Peyer's patch (tissue), 4 donors: ENCODE data around the gene VMO1. TPM values are rescaled to one million over a fixed set of nuclear protein-coding genes. Genes with fewer than 3 reads are reported as not detected.
"Not testable (repeated sequence)": the region's sequence is repeated elsewhere in the genome, so short reads cannot be mapped to it uniquely, and the experiment has no call there.

Experiments
- DNase-seq, 3 donors: peaks; one replicate each; pipeline ENCODE4 v3.0.0-alpha.2; 2017 to 2019
- H3K27ac ChIP-seq, 4 donors: fragments of 200-600 bp; sonication (generic); one replicate each; pipeline ENCODE4 v1.5.1; 2016 to 2019
- H3K27me3 ChIP-seq, 2 donors: fragments of 200-600 bp; sonication (generic); one replicate each; pipeline ENCODE4 v1.5.1; 2019
- H3K36me3 ChIP-seq, 3 donors: fragments of 200-600 bp; sonication (generic); one replicate each; pipeline ENCODE4 v1.5.1; 2016 to 2019
- H3K4me1 ChIP-seq, 4 donors: fragments of 200-600 bp; sonication (generic); one replicate each; pipeline ENCODE4 v1.5.1; 2016 to 2019
- H3K4me3 ChIP-seq, 4 donors: fragments of 200-600 bp; sonication (generic); 1 replicate in 3 of 4; 2 replicates in 1 of 4; pipeline ENCODE4 v1.5.1; 2016 to 2019; ENCODE audit warnings: mild to moderate bottlenecking in 1 of 4
- H3K9me3 ChIP-seq, 4 donors: fragments of 200-600 bp; sonication (generic); one replicate each; pipeline ENCODE4 v1.5.1; 2016 to 2019; ENCODE audit warnings: mild to moderate bottlenecking in 1 of 4
- POLR2A ChIP-seq, 2 donors: fragments of 450-650 bp; IDR thresholded peaks; one replicate each; pipeline ENCODE4 v1.5.1; 2017; ENCODE audit warnings: antibody characterized with exemption in 2 of 2, mild to moderate bottlenecking in 2 of 2, moderate library complexity in 2 of 2
- total RNA-seq, 4 donors: library from RNA; depleted of rRNA; stranded (reverse); fragments of >200 nt; gene quantifications; one replicate each; pipeline ENCODE4 v1.1.0, GENCODE V29; 2016
- TF ChIP-seq, protein P1 (sequence below), 6 experiments: fragments of 450-650 bp in 4 of 6; fragments of 200-600 bp in 2 of 6; sonication (generic) in 1 of 6; IDR thresholded peaks; one replicate each; pipeline ENCODE4 v1.5.1; 2017 to 2019; ENCODE audit warnings: antibody characterized with exemption in 6 of 6, mild to moderate bottlenecking in 3 of 6, moderate library complexity in 1 of 6

Gene VMO1, protein sequence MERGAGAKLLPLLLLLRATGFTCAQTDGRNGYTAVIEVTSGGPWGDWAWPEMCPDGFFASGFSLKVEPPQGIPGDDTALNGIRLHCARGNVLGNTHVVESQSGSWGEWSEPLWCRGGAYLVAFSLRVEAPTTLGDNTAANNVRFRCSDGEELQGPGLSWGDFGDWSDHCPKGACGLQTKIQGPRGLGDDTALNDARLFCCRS
- 1 to 10 TPM in 1 of 4 donors, not detected in 3; 3.8 TPM for total RNA-seq

DNA sequence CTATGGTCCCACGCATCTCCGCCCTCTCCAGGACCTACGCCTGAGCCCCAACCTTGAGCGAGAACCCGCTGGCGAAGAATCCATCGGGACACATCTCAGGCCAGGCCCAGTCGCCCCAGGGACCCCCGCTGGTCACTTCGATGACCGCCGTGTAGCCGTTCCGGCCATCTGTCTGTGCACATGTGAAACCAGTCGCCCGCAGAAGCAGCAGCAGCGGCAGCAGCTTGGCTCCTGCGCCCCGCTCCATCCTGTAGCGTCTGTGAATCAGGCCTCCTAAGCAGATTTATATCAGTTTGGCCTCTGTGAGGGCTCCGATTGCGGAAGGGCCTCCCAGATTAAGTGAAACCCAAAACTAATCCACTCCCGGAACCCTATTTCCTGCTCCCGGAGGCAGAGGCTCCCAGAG, at the start of gene VMO1:
Gene VMO1 (minus strand): TSS at position 259 of the 406 bp plus-strand sequence. CDS start 12 bp downstream, at position 247.
- TF ChIP-seq POLR2A (IDR thresholded peaks at IDR 0.05) = no peak
- TF ChIP-seq, protein P1, sequence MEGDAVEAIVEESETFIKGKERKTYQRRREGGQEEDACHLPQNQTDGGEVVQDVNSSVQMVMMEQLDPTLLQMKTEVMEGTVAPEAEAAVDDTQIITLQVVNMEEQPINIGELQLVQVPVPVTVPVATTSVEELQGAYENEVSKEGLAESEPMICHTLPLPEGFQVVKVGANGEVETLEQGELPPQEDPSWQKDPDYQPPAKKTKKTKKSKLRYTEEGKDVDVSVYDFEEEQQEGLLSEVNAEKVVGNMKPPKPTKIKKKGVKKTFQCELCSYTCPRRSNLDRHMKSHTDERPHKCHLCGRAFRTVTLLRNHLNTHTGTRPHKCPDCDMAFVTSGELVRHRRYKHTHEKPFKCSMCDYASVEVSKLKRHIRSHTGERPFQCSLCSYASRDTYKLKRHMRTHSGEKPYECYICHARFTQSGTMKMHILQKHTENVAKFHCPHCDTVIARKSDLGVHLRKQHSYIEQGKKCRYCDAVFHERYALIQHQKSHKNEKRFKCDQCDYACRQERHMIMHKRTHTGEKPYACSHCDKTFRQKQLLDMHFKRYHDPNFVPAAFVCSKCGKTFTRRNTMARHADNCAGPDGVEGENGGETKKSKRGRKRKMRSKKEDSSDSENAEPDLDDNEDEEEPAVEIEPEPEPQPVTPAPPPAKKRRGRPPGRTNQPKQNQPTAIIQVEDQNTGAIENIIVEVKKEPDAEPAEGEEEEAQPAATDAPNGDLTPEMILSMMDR (IDR thresholded peaks at IDR 0.05) = no peak
- peaks cover 0 to 40% (median 7%) of the 10 kb centered on the region in 4 donors for H3K4me1 ChIP-seq
- H3K9me3 ChIP-seq = no peaks in the 10 kb centered on the region
- no peak within 1 kb of the TSS for H3K27ac ChIP-seq
- H3K4me3 ChIP-seq = peak within 1 kb of the TSS in 3 of 4 donors; percentile 6 to 25 (median 23)
- H3K27me3 ChIP-seq = no peaks in the 10 kb centered on the region
- no peak for DNase-seq
- no peaks in the 10 kb centered on the region for H3K36me3 ChIP-seq

DNA sequence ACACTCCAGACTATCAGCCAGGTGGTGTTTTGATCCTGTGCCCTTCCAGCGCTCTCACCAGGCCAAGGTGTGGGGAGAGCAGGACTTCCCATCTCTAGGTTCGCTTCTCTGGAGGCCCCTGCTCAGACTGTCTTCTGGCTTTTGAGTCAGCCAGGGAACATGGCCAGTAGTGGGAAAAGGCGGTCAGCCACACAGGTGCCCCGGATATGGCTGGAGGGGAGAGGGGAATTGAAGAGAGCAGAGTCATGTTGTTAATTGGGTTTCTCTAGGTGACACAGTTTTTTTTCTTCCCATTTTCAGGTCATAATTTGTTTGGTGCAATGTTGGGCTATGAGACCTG, 48.5 kb upstream of the VMO1 start:
- Histone ChIP-seq H3K4me3 (peak overlapping the region in 3 of 4 donors; percentile 76 to 99 (median 98)), H3K4me1 (peaks cover 4 to 31% (median 10%) of the 10 kb centered on the region in 4 donors), H3K27me3 (no peaks in the 10 kb centered on the region), H3K9me3 (no peaks in the 10 kb centered on the region), H3K36me3 (peaks cover 0 to 5% (median 0%) of the 10 kb centered on the region in 3 donors), H3K27ac (peak overlapping the region; percentile 91 to 98 (median 96))
- no peak for DNase-seq
- TF ChIP-seq, protein P1 (IDR thresholded peaks at IDR 0.05) = no peak
- TF ChIP-seq POLR2A (IDR thresholded peaks at IDR 0.05) = no peak

DNA sequence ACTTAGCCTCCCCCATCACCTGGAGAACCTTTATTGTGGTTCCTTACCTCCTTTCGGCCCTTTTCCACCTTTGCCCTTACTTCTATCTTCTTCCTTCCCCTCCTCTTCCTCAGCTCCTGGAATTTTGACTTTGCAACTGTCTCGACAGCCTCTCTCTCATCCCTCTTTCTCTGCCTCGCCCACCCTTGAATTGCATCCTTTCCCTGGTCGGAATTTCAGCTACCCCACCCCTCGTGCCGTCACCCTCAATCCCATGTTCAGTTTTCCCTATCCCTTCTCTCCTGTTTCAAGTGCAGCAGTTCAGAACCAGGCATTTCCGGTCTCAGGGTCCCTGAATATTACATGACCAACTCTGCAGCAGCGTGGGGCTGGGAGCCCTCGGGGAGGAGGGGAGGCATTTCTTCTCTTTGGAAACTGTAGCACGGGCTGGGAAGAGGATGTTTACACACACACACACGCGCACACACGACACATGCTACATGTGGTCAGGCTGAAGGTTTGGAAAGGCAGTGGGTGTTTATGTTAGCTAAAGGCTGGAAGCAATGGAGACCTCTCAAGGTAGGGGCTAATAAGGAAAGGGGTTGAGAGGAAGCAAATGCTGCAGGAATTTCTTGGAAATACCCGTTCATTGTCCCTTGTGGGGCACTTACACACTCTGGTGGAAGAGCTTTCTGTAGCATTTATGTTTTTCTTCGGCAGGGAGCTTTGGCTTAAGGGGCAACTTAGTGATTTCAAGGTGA, 47.9 kb upstream of the VMO1 start:
- peaks cover 4 to 31% (median 10%) of the 10 kb centered on the region in 4 donors for H3K4me1 ChIP-seq
- no peak for TF ChIP-seq POLR2A (IDR thresholded peaks at IDR 0.05)
- TF ChIP-seq, protein P1 (IDR thresholded peaks at IDR 0.05) = no peak
- H3K4me3 ChIP-seq = peak overlapping the region; percentile 76 to 99 (median 98)
- DNase-seq = peak; percentile 37 to 57 (median 56)
- H3K27me3 ChIP-seq = no peaks in the 10 kb centered on the region
- H3K27ac ChIP-seq = peak overlapping the region; percentile 91 to 98 (median 96)
- no peaks in the 10 kb centered on the region for H3K9me3 ChIP-seq
- peaks cover 0 to 5% (median 0%) of the 10 kb centered on the region in 3 donors for H3K36me3 ChIP-seq

DNA sequence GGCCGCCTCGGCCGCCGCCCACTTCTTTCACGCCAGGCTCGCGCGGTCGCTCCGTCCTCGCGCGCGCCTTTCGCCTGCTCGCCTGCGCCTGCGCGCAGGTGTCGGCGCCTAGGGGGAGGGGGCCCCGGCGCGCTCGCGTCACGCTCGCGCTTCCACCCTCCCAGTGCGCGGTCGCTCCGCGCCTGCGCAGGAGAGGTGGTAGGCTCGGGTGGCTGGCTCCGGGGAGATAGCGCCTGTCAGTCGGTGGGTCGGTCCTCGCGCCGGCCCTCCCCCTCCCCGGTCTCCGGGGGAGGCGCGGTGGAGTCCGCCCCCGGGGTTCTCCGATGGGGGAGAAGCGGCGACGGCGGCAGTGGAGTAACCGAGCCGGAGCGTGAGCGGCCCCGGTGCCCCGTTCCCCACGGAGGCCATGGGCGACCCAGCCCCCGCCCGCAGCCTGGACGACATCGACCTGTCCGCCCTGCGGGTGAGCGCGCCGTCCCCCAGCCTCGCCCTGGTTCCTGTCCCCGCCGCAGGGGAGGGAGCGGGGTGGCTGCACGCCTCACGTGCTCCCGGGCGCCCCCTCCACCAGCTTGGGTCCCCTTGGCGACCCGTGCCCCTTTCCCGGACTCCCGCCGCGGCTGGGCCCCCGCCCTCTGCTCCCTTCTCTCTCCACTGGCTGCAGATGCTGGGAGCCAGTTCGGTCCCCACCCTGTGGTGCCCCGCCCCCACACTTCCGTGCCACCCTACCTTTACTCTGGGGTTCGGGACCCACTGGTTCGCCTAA, 47.2 kb upstream of the VMO1 start, which contains the start of gene MINK1:
Gene MINK1 (plus strand): TSS at position 163 of the 763 bp plus-strand sequence. CDS start 244 bp downstream, at position 407.
- Histone ChIP-seq H3K27me3 (no peaks in the 10 kb centered on the region), H3K9me3 (no peaks in the 10 kb centered on the region), H3K36me3 (peaks cover 0 to 5% (median 0%) of the 10 kb centered on the region in 3 donors), H3K4me1 (peaks cover 4 to 30% (median 10%) of the 10 kb centered on the region in 4 donors), H3K27ac (peak within 1 kb of the TSS; percentile 91 to 98 (median 96)), H3K4me3 (peak within 1 kb of the TSS; percentile 76 to 99 (median 98))
- peak; percentile 85 to 95 (median 92) for DNase-seq
- TF ChIP-seq, protein P1 (IDR thresholded peaks at IDR 0.05) = no peak
- peak; percentile 88 to 94 for TF ChIP-seq POLR2A (IDR thresholded peaks at IDR 0.05)

DNA sequence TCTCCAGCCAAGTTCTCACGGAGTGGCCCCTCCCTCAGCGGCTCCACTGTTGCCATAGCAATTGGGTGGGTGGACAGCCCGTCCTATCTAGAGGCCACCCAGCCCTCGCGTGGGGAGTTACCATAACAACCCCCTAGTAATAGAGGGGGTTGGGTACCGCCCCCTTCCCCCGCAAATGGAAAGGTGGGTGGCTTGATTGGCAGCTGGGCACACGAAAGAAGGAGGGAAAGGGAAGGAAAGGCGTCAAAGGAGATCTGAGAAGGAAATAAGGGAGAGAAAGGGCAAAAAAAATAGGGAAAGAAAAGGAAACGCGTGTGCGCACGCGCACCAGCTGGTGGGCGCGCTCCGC, 46.6 kb upstream of the VMO1 start:
- H3K27ac ChIP-seq = peak overlapping the region; percentile 91 to 98 (median 96)
- DNase-seq, H3K9me3 ChIP-seq, H3K36me3 ChIP-seq, H3K27me3 ChIP-seq: not testable (repeated sequence)
- peaks cover 4 to 25% (median 10%) of the 10 kb centered on the region in 4 donors for H3K4me1 ChIP-seq
- peak overlapping the region; percentile 76 to 99 (median 98) for H3K4me3 ChIP-seq
